HG03060 (cell line): ENCODE measurements around the gene FLNA.

Source experiments
- ATAC-seq: cut with Tn5 transposase; IDR thresholded peaks from one replicate; pipeline ENCODE4 v1.9.1; 2021; ENCODE audit warnings: low read depth, moderate number of reproducible peaks; ENCODE audit not compliant: unreplicated experiment

FLNA gene

DNA sequence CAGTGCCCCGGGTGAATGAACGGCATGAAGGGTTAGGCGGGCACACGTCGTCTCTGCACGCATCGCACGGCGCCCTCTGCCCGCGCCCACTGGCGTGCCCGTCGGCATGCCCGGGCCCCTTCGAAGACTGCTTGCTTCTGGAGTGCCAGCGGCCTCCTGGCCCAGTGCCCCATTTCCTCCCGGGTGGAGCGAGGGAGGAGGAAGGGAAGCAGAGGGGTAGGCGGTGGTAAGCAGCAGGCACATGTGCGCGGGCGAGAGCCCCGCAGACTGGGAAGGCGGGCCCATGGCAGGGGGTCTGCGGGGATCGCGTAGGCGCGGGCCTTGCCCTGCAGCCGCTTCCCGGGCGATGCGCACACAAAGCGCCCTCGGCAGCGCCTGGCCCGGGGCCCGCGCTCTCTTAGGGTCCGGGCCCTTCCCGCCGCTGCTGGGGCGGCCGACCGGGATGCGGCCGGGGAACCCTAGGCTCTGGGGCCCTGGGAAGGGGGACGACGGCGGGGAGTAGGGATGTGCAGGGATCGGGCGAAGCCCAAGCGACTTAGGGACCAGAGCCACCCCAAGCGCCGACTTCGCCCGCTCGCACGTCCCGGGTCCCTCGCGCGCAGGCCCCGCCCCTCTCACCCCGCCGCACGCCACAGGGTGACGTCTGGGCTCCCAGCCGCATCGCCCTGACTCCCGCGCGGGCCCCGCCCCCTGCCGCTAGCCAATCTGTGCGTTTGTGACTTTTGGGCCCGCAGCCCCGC is 3.8 kb upstream of the FLNA start:
- no peak for ATAC-seq

GRCh38 chrX:154376774-154377173 is 2.3 kb upstream of the FLNA start:
- ATAC-seq = no peak

DNA sequence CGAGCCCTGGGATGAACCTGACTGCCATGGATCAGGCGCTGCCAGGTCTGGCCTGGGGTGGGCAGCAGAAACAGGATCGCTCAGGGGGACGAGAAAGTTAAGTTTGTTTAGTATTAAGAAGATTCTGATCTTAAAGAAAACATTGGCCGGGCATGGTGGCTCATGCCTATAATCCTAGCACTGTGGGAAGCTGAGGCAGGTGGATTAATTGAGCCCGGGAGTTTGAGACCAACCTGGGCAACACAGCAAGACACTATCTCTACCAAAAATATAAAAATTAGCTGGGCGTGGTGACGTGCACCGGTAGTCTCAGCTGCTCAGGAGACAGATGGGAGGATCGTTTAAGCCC is 696 bp upstream of the FLNA start:
- no peak for ATAC-seq

GRCh38 chrX:154373340-154374306 is 811 bp downstream of the FLNA start:
- no peak for ATAC-seq

- no peak for ATAC-seq
These were observed 1.8 kb downstream of the FLNA start for GRCh38 chrX:154372612-154373022.

DNA sequence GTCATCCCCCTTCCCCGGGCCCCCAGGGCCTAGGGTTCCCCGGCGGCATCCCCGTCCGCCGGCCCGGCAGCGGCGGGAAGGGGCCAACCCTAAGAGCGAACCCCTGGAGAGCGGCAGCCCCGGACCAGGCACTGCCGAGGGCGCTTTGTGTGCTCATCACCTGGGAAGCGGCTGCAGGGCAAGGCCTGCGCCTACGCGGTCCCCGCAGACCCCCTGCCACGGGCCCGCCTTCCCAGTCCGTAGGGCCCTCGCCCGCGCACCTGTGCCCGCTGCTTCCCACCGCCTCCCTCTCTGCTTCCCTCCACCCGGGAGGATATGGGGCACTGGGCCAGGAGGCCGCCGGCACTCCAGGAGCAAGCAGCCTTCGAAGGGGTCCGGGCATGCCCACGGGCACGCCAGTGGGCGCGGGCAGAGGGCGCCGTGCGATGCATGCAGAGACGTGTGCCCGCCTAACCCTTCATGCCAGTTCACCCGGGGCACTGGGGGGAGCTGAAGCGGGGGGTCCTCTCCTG is 2.6 kb downstream of the FLNA start:
- ATAC-seq = no peak

- ATAC-seq = no peak
These were observed 3.2 kb downstream of the FLNA start for GRCh38 chrX:154371017-154371788.

DNA sequence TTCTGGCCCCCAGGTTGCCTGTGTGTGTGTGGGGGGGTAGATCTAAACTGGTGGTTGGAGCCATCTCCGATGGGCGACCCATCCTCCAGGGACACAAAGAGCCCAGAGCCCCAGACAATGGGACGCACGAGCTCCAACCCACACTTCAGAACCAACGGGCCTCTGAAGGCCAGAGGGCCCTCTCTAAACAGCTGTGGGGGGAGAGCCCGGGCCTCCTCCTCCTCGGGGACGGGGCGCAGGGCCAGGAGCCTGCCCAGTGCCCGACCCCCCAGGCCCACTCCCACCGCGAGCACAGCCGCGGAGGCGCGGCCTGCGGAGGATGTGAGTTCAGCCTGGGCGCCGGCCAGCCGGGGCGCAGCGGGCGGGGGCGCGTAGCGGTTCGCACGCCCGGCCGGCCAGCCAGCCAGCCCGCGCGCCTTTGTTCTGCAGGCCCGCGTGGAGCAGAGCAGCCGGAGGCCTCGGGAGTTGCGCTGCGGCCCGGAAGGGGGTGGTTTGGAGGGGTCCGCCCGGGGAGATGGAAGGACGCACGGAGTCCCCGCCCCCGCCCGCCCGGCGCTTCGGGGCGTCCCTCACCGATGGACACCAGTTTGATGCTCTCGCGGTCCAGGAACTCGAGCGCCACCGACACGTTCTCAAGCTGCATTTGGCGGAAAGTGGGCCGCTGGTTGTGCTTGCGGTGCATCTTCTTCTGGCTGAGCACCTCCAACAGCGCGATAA is 4.0 kb downstream of the FLNA start:
- ATAC-seq = no peak

DNA sequence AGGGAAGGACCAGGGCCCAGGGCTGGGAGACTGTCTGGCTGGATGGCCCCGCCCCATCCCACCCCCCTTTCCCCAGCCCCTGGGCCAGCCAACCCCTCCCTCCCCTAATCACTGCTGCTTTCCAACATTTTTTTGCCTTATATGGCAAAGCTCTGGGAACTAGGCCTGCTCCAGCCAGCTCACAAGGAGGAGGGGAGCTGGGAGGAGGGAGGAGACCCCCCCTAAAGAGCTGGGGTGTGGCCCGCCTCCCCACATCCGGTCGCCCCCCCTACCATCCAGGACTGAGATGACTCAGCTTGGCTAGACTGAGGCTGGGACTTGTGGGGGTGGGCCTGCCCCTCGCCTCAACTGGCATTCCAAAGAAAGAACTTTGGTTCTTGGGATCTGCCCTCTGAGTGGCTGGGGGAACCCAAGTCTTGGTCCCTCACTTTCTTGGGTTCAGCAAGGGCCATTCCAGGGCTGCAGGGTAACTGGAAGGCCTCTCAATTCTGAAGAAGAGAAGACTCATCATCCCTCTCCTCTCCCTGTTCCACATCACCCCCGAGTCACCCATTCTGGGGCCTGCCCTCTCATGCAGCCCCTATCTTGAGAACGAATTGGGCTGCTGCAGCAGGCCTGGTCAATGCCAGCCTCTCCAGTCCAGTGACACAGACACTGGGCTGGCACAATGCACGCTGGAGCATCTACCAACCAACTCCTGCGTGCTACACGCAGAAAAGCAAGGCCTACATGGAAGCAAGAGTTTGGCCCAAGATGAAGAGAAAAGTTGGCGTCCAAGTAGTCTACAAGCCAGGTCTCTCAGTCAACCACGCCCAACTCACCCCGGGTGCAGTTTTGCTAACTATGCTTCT is 4.8 kb downstream of the FLNA start:
- no peak for ATAC-seq

DNA sequence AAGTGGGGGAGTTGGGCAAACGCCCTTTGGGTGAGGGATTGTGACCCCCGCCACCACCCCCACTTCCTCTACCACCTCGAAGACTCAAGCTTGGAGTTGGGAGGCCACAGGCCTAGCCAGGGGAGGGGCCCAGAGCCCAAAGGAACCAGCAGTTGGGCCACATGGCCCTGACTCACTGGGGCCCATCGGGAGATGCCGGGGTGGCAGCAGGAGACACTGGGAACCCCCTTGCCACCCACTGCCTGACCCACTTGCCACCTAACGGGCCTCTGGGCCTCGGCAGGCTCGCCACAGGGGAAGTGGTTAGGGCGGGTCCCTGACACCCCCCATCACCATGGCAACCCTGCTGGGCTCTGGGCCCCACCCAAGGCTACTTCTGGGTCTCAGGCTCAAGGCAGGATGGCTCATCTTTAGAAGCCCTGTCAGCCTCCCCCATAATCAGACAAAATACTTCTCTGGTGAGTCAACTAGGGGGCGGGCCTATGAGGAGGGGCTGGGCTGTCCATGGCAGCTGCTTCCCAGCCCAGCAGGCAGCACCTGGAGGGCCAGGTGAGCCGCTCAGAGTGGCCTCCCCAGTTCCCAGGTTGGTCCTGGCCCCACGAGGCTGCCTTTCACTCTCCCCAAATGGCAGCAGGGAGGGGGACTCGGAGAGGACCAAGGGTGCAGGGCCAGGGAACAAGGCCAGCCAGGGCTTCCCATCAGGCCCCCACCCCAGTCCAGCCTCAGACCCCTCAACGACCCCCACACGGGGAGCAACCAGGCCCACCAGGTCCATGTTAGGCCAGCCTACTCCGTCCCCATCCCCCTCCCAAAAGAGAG is 5.6 kb downstream of the FLNA start:
- no peak for ATAC-seq

- no peak for ATAC-seq
These were observed 6.7 kb downstream of the FLNA start for GRCh38 chrX:154367474-154368308.

- no peak for ATAC-seq
These were observed 7.8 kb downstream of the FLNA start for GRCh38 chrX:154366666-154367055.

DNA sequence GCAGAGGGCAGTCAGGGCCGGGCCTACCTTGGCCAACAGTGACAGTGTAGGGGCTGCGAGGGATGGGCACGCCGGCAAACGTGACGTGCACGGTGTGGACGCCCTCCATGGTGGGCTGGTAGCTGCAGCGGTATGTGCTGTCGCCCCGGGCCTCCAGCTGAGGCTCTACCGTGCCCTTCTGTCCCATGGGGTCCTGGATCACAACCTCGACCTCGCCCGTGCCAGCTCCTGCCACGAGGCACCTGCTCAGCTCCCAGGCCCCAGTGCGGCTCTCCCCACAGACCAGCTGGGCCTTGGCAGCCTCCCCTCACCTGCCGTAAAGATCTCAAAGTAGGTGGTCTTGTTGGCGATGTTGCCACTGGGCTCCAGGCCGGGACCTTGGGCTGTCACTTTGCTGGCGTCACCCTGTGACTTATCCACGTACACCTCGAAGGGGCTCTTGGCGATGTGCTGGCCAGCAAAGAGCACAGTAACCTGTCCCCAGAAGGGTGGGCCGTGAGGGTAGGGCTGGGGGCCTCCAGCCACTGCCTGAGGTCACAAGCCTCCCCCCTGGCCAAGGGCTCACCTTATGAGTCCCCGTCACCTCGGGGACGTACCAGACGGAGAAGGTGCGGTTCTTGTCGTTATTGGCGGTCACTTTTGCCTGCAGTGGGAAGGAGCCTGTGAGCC is 8.3 kb downstream of the FLNA start:
- ATAC-seq = no peak

- no peak for ATAC-seq
These were observed 9.3 kb downstream of the FLNA start for GRCh38 chrX:154365052-154365600.

DNA sequence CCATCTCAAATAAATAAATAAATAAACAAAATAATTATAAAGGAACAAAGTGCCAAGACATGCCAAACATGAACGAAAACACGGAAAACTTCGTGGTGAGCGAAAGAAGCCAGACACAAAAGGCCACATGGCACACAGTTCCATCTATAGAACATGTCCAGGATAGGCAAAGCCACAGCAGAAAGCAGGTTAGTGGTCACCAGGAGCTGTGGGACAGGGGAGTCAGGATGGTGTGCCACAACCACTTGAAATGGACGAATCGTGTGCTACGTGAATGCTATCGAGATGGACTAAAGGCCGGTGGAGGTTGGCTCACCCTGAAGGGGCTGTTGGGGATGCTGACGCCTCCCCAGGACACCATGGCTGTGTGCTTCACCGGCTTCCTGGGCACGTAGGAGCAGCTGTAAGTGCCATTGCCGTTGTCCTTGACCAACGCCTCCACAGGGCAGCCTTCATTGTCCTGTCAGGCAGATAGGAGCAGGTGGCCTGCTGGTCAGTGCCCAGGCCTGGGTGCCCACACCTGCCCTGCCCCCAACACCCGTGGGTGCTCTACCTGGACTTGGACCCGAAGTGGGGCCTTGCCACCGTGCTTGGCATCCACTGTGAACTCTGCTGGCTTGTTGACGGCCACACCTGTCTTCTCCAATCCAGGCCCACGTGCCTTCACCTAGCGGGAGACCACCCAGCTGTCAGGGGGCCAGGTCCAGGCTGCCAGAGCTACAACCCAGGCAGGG is 10.6 kb downstream of the FLNA start:
- no peak for ATAC-seq

DNA sequence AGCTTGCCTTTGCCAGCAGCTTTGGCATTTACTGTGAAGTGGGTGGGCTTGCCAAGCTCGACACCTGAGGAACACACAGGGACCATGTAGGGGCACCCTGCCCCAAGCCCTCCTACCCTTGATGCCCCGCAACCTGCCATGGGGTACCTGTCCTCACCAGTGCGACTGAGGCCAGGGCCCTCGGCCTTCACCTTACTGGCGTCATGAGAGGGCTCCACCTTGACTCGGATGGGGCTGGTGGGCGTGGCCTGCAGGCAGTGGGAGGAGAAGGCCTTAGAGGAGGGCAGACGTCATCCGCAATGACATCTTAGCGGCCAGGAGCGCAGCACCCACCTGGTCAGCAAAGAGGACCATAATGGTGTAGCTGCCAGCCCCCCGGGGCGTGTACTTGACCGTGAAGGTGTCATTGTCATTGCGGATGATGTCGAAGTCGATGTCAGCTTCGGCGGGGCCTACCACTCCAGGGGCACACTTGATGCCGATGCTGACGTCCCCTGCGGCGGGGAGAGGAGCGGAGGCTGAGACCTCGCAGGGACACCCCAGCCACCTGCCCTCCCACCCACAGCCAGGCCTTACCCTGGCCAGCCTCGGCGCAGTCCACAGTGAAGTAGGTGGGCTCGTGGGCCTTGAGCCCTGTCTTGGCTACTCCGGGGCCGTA is 12.2 kb downstream of the FLNA start:
- no peak for ATAC-seq
